ENCODE results near the gene SCN4A. TPM values are rescaled to one million over a fixed set of nuclear protein-coding genes. Genes with fewer than 3 reads are reported as not detected.

Gene SCN4A
- total RNA-seq, 1 donor from 2014 or later = 1.8 TPM

DNA sequence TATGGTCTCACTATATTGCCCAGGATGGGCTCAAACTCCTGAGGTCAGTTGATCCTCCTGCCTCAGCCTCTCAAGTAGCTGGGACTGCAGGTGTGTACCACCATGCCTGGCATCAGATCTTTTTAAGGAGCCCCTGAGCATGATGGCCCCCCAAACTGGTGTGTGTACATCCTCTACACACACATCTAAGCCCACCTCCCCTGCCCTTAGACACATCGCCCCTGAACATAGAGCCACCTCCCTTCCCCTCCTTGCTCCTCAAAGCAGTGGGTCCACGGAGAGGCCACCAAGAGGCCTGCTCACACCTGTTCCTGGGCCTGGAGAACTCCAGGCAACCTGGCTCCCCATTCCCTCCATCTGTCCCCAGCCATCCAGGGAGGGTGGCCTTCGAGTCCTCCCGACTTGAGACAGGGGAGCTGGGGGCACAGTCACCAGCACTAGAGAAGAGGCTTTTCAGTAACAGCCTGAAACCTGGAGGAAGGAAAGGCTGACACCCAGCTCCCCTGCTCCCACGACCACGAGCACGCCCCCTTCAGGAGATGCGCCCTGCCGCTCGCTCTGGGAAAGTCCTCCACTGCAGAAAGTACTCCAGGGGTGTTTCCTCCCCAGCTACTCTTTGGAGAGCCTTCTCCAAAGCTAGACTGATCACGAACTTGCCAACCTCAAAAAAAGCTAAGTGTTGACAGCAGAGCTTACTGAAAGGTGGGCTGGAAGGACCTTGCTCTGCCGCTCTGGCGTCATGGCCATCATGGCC is 12.8 kb upstream of the SCN4A start:
- H3K9me3 Mint-ChIP-seq = peaks cover 15% of the 10 kb centered on the region
- H3K4me1 ChIP-seq = peaks cover 7% of the 10 kb centered on the region
- no peak for TF ChIP-seq EZH2phosphoT487 (IDR thresholded peaks at IDR 0.05)
- TF ChIP-seq, protein P1, sequence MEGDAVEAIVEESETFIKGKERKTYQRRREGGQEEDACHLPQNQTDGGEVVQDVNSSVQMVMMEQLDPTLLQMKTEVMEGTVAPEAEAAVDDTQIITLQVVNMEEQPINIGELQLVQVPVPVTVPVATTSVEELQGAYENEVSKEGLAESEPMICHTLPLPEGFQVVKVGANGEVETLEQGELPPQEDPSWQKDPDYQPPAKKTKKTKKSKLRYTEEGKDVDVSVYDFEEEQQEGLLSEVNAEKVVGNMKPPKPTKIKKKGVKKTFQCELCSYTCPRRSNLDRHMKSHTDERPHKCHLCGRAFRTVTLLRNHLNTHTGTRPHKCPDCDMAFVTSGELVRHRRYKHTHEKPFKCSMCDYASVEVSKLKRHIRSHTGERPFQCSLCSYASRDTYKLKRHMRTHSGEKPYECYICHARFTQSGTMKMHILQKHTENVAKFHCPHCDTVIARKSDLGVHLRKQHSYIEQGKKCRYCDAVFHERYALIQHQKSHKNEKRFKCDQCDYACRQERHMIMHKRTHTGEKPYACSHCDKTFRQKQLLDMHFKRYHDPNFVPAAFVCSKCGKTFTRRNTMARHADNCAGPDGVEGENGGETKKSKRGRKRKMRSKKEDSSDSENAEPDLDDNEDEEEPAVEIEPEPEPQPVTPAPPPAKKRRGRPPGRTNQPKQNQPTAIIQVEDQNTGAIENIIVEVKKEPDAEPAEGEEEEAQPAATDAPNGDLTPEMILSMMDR (IDR thresholded peaks at IDR 0.05) = no peak
- no peak for TF ChIP-seq EZH2 (IDR thresholded peaks at IDR 0.05)
- no peaks in the 10 kb centered on the region for H3F3A ChIP-seq (ENCODE audit: low read depth)
- no peak overlapping the region for H3K4me3 Mint-ChIP-seq
- no peak overlapping the region for H3K4me3 ChIP-seq
- H3K27ac Mint-ChIP-seq = no peak overlapping the region
- H3K79me2 ChIP-seq (ENCODE audit: low read depth) = no peaks in the 10 kb centered on the region
- no peaks in the 10 kb centered on the region for H3K36me3 Mint-ChIP-seq
- H4K20me1 ChIP-seq (ENCODE audit: low read depth) = no peaks in the 10 kb centered on the region
- no peak overlapping the region for H2AFZ ChIP-seq (replicated peaks)
- H3K27me3 ChIP-seq = no peaks in the 10 kb centered on the region
- no peaks in the 10 kb centered on the region for H3K9me3 ChIP-seq (ENCODE audit: low read depth)
- no peak overlapping the region for H3K9ac ChIP-seq
- no peak overlapping the region for H3K4me2 ChIP-seq
- H3K4me1 Mint-ChIP-seq = peaks cover 19% of the 10 kb centered on the region
- H3K27ac ChIP-seq = no peak overlapping the region
- no peaks in the 10 kb centered on the region for H3K36me3 ChIP-seq
- no peak for DNase-seq (ENCODE audit: low spot score)
- peaks cover 11% of the 10 kb centered on the region for H3K27me3 Mint-ChIP-seq (ENCODE audit: insufficient read depth, low read depth)

DNA sequence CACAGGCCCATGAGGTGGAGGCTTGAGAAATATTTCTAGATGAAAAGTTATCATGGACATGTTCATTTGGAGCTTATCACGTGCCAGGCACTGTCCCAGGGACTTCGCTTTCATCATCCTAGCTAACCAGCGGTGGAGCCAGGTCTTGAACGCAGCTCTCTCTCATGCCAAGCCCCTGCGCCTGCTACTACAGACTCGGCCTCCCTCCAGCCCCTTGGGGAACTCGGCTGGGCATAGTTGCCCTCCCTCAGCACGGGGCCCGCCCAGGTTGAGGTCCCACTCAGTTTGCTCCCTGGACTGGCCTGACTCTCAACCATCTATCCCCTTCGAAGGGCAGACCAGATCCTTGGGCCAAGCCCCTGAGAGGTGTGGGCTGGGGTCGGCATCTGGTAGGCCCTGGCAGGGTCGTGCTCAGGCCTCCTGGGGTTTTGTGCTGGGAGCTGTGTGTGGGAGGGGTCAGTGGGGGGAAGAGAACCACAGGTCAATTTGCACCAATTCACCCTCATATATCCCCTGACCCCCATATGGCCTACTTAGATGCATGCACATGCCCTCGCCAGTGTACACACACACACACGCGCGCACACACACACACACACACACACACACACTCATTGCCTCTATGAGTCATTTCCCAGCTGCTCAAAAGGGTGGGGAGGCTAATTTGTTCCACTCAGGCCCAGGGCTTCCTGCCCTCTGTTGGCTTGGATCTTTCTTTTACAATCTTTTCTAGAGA is 12.1 kb upstream of the SCN4A start:
- Histone ChIP-seq H3F3A (ENCODE audit: low read depth) (no peaks in the 10 kb centered on the region), H2AFZ (replicated peaks) (no peak overlapping the region), H3K4me1 (peaks cover 7% of the 10 kb centered on the region), H3K27me3 (no peaks in the 10 kb centered on the region), H3K4me3 (no peak overlapping the region), H3K9me3 (ENCODE audit: low read depth) (no peaks in the 10 kb centered on the region), H3K36me3 (no peaks in the 10 kb centered on the region), H3K27ac (no peak overlapping the region), H3K4me2 (no peak overlapping the region), H3K79me2 (ENCODE audit: low read depth) (no peaks in the 10 kb centered on the region), H3K9ac (no peak overlapping the region), H4K20me1 (ENCODE audit: low read depth) (no peaks in the 10 kb centered on the region)
- peaks cover 6% of the 10 kb centered on the region for H3K27me3 Mint-ChIP-seq (ENCODE audit: insufficient read depth, low read depth)
- H3K4me3 Mint-ChIP-seq = no peak overlapping the region
- no peaks in the 10 kb centered on the region for H3K36me3 Mint-ChIP-seq
- TF ChIP-seq EZH2phosphoT487 (IDR thresholded peaks at IDR 0.05) (no peak), EZH2 (IDR thresholded peaks at IDR 0.05) (no peak)
- TF ChIP-seq, protein P1 (IDR thresholded peaks at IDR 0.05) = no peak
- no peak overlapping the region for H3K27ac Mint-ChIP-seq
- H3K4me1 Mint-ChIP-seq = peaks cover 15% of the 10 kb centered on the region
- peaks cover 15% of the 10 kb centered on the region for H3K9me3 Mint-ChIP-seq
- DNase-seq (ENCODE audit: low spot score) = no peak

DNA sequence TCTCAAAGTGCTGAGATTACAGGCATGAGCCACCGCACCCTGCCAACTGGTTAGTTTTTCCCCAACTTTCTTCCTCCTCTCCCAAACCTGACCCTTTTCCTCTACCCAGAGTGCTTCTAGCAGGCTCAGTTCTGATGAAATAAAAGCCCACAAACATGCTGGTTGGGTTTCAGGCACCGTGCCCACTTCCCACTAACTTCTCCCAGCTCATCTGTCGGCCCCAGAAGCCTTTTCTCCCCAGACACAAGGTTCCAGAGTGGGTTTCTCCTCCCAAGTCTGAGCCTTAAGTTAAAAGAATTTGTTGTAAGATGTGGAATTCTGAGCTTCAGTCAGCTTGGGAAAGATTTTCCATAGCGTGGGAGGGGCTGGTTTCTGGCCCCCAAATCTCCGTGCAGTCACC is 11.5 kb upstream of the SCN4A start:
- Mint-ChIP-seq H3K27ac (no peak overlapping the region), H3K4me1 (peaks cover 9% of the 10 kb centered on the region), H3K36me3 (no peaks in the 10 kb centered on the region), H3K9me3 (peaks cover 15% of the 10 kb centered on the region), H3K4me3 (no peak overlapping the region), H3K27me3 (ENCODE audit: insufficient read depth, low read depth) (peaks cover 6% of the 10 kb centered on the region)
- no peaks in the 10 kb centered on the region for H3K27me3 ChIP-seq
- H3K27ac ChIP-seq = no peak overlapping the region
- TF ChIP-seq, protein P1 (IDR thresholded peaks at IDR 0.05) = no peak
- TF ChIP-seq EZH2 (IDR thresholded peaks at IDR 0.05) (no peak), EZH2phosphoT487 (IDR thresholded peaks at IDR 0.05) (no peak)
- H3K4me2 ChIP-seq = no peak overlapping the region
- no peak overlapping the region for H3K4me3 ChIP-seq
- no peaks in the 10 kb centered on the region for H3K36me3 ChIP-seq
- no peak overlapping the region for H3K9ac ChIP-seq
- H3K4me1 ChIP-seq = peaks cover 7% of the 10 kb centered on the region
- no peaks in the 10 kb centered on the region for H3F3A ChIP-seq (ENCODE audit: low read depth)
- no peaks in the 10 kb centered on the region for H4K20me1 ChIP-seq (ENCODE audit: low read depth)
- no peak overlapping the region for H2AFZ ChIP-seq (replicated peaks)
- no peaks in the 10 kb centered on the region for H3K79me2 ChIP-seq (ENCODE audit: low read depth)
- DNase-seq (ENCODE audit: low spot score) = no peak
- H3K9me3 ChIP-seq (ENCODE audit: low read depth) = no peaks in the 10 kb centered on the region

Data from neural progenitor cell (in vitro differentiated cells).